Measurements from ENCODE around the gene COMP. TPM values are rescaled to one million over a fixed set of nuclear protein-coding genes. Genes with fewer than 3 reads are reported as not detected.

COMP gene
- total RNA-seq, 4 donors from 2014 or later = 0.33 to 0.83 (median 0.62) TPM

DNA sequence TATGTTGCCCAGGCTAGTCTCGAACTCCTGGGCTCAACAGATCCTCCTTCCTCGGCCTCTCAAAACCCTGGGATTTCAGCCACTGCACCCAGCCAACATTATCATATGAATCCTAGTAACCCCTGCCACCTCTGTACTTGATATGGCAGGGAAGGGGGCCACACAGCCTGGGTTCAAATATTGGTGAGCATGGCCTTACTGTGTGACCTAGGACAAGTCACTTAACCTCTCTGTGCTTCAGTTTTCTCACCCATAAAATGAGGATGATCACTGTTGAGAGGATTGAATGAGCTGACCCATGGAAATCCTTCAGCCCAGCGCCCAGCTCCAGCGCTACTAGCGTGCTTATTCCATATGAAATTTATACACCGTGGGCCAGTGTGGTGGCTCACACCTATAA is 3.6 kb upstream of the COMP start:
- intact Hi-C loops (cut with DNase I) = no loop called here
- no peak for DNase-seq (ENCODE audit: extremely low spot score)
- no peaks in the 10 kb centered on the region for H3K36me3 ChIP-seq
- TF ChIP-seq POLR2A (IDR thresholded peaks at IDR 0.05; ENCODE audit: low read depth) = no peak
- TF ChIP-seq, protein P1, sequence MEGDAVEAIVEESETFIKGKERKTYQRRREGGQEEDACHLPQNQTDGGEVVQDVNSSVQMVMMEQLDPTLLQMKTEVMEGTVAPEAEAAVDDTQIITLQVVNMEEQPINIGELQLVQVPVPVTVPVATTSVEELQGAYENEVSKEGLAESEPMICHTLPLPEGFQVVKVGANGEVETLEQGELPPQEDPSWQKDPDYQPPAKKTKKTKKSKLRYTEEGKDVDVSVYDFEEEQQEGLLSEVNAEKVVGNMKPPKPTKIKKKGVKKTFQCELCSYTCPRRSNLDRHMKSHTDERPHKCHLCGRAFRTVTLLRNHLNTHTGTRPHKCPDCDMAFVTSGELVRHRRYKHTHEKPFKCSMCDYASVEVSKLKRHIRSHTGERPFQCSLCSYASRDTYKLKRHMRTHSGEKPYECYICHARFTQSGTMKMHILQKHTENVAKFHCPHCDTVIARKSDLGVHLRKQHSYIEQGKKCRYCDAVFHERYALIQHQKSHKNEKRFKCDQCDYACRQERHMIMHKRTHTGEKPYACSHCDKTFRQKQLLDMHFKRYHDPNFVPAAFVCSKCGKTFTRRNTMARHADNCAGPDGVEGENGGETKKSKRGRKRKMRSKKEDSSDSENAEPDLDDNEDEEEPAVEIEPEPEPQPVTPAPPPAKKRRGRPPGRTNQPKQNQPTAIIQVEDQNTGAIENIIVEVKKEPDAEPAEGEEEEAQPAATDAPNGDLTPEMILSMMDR (IDR thresholded peaks at IDR 0.05) = no peak
- no peak for TF ChIP-seq EP300 (IDR thresholded peaks at IDR 0.05)
- TF ChIP-seq POLR2AphosphoS5 (IDR thresholded peaks at IDR 0.05) = no peak
- H3K4me1 ChIP-seq = peaks cover 14 to 25% (median 23%) of the 10 kb centered on the region in 4 donors
- no peak overlapping the region for H3K27ac ChIP-seq (replicated peaks in 1 of 4)
- WGBS = 96% methylated on average over 6 of the region's 6 CpGs
- H3K4me3 ChIP-seq = no peak overlapping the region
- no peaks in the 10 kb centered on the region for H3K9me3 ChIP-seq
- peaks cover 5 to 96% (median 25%) of the 10 kb centered on the region in 4 donors for H3K27me3 ChIP-seq

DNA sequence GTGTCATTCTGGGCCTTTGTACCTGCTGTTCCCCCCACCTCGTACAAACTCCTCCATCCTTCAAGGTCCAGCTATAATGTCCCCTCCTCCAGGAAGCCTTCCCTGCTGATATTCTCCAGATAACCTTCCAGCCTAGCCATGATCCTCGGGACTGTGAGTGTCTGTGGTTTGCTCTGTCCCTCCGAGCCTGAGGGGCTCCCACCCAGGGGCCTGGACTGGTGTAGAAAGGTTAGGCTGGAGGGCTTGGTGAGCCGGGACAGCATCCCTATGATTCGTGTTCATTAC is 2.9 kb upstream of the COMP start:
- Histone ChIP-seq H3K4me1 (peaks cover 21 to 32% (median 30%) of the 10 kb centered on the region in 4 donors), H3K9me3 (no peaks in the 10 kb centered on the region), H3K27ac (replicated peaks in 1 of 4) (no peak overlapping the region), H3K27me3 (peaks cover 12 to 97% (median 32%) of the 10 kb centered on the region in 4 donors), H3K4me3 (no peak overlapping the region), H3K36me3 (no peaks in the 10 kb centered on the region)
- intact Hi-C loops (cut with DNase I) = no loop called here
- DNase-seq (ENCODE audit: extremely low spot score) = no peak
- TF ChIP-seq EP300 (IDR thresholded peaks at IDR 0.05) (no peak), POLR2A (IDR thresholded peaks at IDR 0.05; ENCODE audit: low read depth) (no peak), POLR2AphosphoS5 (IDR thresholded peaks at IDR 0.05) (no peak)
- WGBS = 79% methylated on average over 5 of the region's 5 CpGs

DNA sequence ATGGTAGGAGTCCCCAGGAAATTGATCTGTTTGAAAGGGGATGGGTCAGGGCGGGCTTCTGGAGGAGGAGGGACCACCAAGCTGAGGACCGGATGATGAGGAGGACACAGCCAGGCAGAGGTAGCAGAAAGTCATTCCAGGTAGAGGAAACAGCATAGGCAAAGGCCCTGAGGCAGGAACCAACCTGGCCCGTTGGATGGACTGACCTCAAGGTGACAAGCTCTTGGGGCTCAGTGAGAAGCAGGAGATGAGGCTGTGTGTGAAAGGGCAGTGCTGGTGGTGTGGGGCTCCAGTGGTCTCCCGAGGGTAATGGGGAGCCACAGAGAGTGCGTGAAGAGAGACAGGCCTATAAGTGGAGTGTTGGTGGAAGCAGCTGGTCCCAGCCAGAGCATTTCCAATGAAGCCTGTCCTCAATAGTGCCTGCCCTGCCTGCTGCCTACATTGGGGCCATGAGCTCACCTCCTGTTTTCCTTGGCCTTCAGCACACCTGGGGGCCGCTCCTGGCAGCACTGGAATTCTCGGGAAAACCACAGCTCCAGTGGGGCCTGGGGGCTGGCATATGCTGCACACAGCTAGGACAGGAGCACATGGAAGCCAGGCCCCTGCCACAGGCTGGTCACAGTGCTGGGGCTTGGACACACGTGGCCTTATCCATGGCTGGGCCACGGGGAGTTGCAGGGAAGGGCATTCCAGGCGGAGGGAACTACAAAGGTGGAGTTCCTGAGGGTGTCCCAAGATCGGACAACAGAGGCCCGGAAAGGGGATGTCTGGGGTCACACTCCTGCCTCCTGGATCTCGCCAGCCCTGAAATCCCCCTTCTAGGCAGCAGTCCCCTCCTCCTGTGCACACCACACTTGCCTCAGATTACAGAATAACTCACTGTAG is 2.3 kb upstream of the COMP start:
- intact Hi-C loops (cut with DNase I) = no loop called here
- peaks cover 27 to 38% (median 36%) of the 10 kb centered on the region in 4 donors for H3K4me1 ChIP-seq
- H3K9me3 ChIP-seq = no peaks in the 10 kb centered on the region
- no peak overlapping the region for H3K4me3 ChIP-seq
- TF ChIP-seq POLR2A (IDR thresholded peaks at IDR 0.05; ENCODE audit: low read depth) = no peak
- TF ChIP-seq, protein P1 (IDR thresholded peaks at IDR 0.05) = no peak
- TF ChIP-seq POLR2AphosphoS5 (IDR thresholded peaks at IDR 0.05) = no peak
- TF ChIP-seq EP300 (IDR thresholded peaks at IDR 0.05) = no peak
- no peaks in the 10 kb centered on the region for H3K36me3 ChIP-seq
- no peak overlapping the region for H3K27ac ChIP-seq (replicated peaks in 1 of 4)
- no peak for DNase-seq (ENCODE audit: extremely low spot score)
- WGBS = 90% methylated on average over 13 of the region's 13 CpGs
- peaks cover 12 to 97% (median 38%) of the 10 kb centered on the region in 4 donors for H3K27me3 ChIP-seq

DNA sequence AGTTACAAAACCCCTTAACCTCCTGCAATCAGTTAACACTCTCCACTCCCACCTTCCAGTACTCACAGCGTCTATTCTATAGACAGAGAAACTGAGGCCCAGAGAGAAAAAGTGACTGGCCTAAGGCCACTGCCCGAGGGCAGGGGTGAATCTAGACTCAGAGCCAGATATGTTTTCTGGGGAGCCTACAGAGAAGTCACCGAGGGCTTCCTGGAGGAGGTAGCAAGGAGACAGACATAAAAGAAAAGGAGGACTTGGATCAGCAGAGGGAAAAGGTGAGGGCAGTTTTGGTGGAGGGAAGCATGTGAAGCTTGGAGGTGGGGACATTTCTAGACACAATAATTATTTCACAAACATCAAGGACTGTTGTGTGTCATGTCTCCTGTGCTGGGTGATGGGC is 1.6 kb upstream of the COMP start:
- no peak for TF ChIP-seq POLR2A (IDR thresholded peaks at IDR 0.05; ENCODE audit: low read depth)
- no peak for TF ChIP-seq POLR2AphosphoS5 (IDR thresholded peaks at IDR 0.05)
- TF ChIP-seq, protein P1 (IDR thresholded peaks at IDR 0.05) = no peak
- TF ChIP-seq EP300 (IDR thresholded peaks at IDR 0.05) = no peak
- no peak for DNase-seq (ENCODE audit: extremely low spot score)
- H3K27me3 ChIP-seq = peaks cover 12 to 97% (median 45%) of the 10 kb centered on the region in 4 donors

DNA sequence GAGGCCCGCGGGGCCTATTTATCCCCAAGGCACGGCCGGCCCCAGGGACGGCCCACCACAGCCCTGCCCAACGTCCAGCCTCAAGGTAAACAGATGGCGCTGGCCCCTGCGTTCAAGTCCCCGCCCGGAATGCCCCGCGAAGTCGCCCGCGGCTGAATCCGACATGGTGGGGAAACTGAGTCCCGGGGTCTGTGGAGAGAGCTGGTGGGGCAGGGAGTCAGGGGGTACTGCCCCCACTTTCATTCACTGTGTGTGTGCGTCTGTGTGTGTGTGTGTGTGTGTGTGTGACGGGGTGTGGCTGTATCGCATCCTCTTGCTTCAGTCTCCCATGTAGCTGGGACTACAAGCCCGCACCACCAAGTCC is 192 bp upstream of the COMP start:
- peaks cover 12 to 98% (median 55%) of the 10 kb centered on the region in 4 donors for H3K27me3 ChIP-seq
- no peak for TF ChIP-seq POLR2AphosphoS5 (IDR thresholded peaks at IDR 0.05)
- no peak for TF ChIP-seq POLR2A (IDR thresholded peaks at IDR 0.05; ENCODE audit: low read depth)
- no peak for TF ChIP-seq EP300 (IDR thresholded peaks at IDR 0.05)
- TF ChIP-seq, protein P1 (IDR thresholded peaks at IDR 0.05) = no peak
- H3K4me1 ChIP-seq = peaks cover 34 to 51% (median 50%) of the 10 kb centered on the region in 4 donors

More for the DNA sequence above, 1.6 kb upstream of the COMP start:
- WGBS = 92% methylated on average over 3 of the region's 3 CpGs
- no peaks in the 10 kb centered on the region for H3K9me3 ChIP-seq
- H3K27ac ChIP-seq (replicated peaks in 1 of 4) = no peak overlapping the region
- no peak overlapping the region for H3K4me3 ChIP-seq
- H3K36me3 ChIP-seq = no peaks in the 10 kb centered on the region
- intact Hi-C loops (cut with DNase I) = no loop called here
- H3K4me1 ChIP-seq = peaks cover 29 to 44% (median 43%) of the 10 kb centered on the region in 4 donors

More for the DNA sequence above, 192 bp upstream of the COMP start:
- DNase-seq (ENCODE audit: extremely low spot score) = no peak
- WGBS = 50% methylated on average over 4 of the region's 21 CpGs
- H3K4me3 ChIP-seq = peak overlapping the region in 1 of 4 donors; percentile 42
- no peak overlapping the region for H3K27ac ChIP-seq (replicated peaks in 1 of 4)
- no peaks in the 10 kb centered on the region for H3K36me3 ChIP-seq
- H3K9me3 ChIP-seq = no peaks in the 10 kb centered on the region
- intact Hi-C loops (cut with DNase I) = no loop called here

Data from esophagus muscularis mucosa (tissue), 4 donors.